ENCODE data around the gene CRHBP.
A peak's percentile ranks its signal among the peaks of the same experiment; 100 is the strongest.
"Not testable (repeated sequence)": the region's sequence is repeated elsewhere in the genome, so short reads cannot be mapped to it uniquely, and the experiment has no call there.

CRHBP gene

DNA sequence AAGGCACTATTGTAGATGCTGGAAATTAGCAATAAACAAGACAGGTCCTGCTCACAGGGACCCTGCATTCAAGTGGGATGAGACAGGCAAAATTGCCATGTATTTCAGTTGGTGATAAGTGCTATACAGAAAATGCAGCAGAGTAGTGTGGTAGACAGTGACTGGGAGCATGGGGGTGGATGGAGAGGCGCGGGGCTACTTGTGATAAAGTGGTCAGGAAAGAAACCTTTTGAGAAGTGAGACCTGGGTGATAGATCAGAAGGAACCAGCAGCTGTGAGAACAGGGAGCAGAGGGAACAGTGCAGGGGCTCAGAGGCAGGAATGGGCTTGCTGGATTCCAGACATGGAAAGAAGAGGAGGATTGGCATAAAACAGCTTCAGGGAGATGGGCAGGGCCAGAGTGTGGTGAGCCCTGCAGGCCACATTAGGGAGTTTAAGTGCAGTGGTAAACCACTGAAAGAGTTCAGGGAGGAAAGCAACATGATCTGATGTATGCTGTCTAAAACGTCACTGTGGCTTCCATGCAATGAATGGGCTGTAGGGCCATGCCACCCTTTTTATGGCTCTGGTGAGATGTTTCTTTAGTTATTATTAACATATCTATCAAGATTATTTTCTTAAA is 7.3 kb downstream of the CRHBP start:
- DNase-seq = peak; percentile 76

DNA sequence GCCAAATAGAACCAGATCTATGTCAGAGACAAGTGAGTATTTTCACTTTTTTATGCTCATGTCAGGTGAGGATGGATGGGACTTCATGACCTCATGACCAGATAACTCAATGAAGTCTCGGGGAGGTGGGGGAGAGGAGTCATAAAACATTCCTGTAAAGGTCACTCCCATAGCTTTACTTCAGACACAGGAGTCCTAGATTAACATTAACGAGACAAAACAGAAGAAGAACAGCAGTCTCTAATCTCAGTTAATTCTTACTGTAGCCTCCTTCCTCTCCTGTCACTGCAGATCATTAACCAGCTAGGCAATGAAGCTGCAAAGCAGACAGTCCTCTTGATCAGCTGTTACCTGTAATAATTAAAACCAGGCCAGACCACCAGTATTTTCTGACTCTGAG is 11.2 kb downstream of the CRHBP start:
- no peak for DNase-seq

GRCh38 chr5:76971511-76971910 is 18.7 kb downstream of the CRHBP start:
- no peak for DNase-seq

DNA sequence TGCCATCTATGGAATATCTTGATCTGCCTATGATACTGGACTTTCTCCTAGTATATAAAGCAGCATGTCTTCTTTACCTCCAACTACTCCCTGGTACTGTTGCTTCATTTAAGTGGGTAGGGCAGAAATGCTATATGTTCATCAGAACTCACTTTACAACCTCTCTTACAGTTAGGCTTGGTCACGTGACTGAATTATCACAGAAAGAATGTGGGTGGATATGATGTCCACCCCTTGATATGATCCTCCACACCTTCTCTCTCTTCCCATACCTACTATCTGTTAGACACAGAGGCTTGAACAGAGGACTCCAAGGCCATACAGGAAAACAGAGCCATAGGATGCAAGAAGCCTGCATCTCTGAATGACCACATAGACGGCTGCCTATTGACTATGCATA is 19.8 kb downstream of the CRHBP start:
- no peak for DNase-seq

DNA sequence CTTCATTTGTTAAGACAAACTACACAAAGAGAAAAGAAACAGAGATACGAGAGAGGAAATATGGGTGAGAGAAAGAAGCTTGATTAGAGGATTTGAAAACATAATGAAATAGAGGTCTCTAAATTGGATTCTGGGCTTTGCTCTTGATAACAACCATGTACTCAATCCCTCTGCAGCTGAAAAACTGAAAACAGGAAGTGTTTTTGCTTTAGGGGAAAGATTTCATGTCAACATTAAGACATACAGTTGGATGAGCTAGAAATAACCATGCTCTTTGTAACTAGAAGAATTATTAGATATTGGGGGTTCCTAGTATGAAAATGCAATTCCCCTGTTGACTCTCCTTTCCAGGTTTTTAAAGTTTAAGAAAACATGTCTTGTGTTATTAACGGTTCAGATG is 21.9 kb downstream of the CRHBP start:
- no peak for DNase-seq

GRCh38 chr5:76978869-76979268 is 26.0 kb downstream of the CRHBP start:
- DNase-seq = peak; percentile 27

DNA sequence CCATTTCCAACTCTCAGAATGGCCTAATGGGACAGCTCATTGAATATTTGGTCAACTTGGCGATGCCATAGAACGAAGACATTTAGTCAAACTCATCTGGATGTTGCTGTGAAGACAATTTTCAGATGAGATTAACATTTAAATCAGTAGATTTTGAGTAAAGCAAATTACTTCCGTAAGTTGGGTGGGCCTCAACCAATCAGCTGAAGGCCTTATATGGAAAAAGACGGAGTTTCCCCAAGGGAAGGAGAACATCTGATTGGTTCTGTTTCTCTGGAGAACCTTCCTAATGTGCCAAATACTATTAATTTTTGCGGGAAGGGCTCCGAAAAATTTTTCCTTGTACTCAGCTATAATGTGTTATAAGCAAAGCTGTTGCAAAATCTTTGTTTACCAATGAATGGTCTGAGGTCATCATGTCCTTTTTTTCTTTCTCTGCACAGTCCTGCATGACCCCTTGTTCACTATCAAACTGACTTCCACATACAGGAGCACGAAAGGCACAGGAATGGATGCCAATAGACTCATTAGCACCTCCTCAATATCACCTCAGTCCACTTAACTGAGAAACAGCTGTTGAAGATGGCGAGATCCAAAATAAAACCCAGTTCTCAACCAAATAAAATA is 27.8 kb downstream of the CRHBP start:
- no peak for DNase-seq

DNA sequence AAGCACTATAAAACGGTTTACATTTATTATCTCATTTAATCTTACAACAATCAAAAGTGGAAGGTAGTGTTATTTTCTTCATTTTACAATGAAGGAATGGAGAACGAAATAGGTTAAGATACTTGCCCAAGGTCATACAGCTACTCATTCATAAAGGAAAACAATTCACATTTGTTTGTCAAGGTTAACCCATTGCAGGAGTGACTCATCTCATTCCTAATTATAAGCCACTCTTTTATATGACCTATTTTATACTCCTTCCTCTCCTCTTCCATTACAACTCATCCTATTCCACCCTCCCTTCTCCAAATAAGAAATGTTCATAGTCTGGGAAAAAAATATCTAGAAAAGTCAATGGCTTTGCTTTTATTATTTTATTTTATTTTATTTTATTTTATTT is 29.6 kb downstream of the CRHBP start:
- no peak for DNase-seq

DNA sequence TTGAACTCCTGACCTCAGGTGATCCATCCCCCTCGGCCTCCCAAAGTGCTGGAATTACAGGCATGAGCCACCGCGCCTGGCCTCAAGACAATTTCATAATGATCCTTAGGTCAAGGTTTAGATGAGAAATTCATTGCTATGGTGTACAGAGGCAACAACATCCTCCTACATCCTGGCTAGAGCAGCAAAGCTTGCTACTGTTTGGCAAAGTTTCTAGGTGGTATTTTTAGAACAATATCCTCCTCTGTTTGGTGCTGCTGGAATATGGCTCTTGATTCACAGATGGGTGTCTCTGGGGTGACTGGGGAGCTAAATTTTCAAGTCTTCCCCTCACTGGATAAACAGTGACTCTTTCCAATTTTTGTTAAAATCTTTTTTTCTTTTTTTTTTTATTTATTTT is 30.6 kb downstream of the CRHBP start:
- DNase-seq = no peak

DNA sequence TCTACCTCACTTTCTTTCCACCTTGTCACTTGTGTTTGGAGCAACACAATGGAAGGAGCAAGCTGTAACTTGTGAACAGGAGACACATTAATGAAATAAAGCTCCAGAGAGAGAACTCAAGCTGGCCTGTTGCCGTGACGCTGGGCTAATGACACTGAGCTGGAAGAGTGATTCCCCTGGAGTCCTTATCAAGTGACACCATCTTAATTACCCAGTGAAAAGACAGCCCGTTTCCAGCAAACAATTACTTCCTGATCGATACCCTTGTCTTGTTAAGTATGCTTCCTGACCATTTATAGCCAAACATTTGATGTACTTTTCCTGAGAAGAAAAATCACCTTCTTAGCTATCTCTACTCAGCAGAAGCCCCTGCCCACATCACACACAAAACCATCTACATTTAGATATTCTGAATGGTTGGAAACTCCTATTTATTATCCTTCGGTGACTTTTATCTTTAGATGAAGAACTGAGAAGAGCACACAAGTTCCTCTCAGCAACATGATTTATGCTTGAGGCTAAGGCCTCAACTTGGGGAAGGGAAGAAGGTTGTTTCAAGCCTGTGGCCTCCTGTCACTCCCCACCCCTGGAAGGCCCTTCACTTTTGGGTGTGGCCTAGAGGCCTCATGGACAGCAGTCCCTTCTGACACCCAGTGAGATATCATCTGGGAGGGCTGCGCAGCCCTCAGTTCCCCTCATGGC is 34.1 kb downstream of the CRHBP start:
- DNase-seq = no peak

- peak; percentile 39 for DNase-seq
Observed at GRCh38 chr5:76990899-76991459, 38.1 kb downstream of the CRHBP start.

GRCh38 chr5:76993436-76993835 is 40.6 kb downstream of the CRHBP start:
- not testable (repeated sequence) for DNase-seq

- DNase-seq = no peak
Observed at GRCh38 chr5:76994337-76994736, 41.5 kb downstream of the CRHBP start.

DNA sequence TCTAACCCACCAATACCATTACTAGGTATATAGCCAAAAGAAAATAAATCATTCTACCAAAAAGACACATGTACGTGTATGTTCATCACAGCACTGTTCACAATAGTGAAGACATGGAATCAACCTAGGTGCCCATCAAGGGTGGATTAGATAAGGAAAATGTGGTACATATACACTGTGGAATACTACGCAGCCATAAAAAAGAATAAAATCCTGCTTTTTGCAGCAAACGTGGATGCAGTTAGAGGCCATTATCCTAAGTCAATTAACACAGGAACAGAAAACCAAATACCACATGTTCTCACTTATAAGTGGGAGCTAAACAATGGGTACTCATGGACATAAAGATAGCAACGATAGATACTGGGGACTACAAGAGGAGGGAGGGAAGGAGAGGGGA is 45.4 kb downstream of the CRHBP start:
- not testable (repeated sequence) for DNase-seq

GRCh38 chr5:76999451-76999850 is 46.6 kb downstream of the CRHBP start:
- peak; percentile 14 for DNase-seq

DNA sequence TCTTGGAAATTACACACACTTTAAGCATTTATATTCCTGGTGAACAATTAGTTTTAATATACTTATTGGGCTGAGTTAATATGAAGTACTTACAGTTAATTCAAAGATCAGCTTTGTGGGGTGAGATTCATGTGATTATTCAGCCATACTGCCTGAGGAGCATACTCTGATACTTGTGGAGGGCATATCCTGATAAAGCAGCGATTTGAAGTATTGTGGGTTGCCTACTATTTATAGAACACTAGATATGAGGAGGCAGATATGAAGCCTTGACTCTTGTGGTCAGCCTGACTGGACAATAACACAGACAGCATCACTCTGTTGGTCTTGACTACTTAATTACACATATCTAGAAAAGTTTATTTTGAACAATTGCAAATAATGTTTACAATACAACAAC is 50.4 kb downstream of the CRHBP start:
- DNase-seq = no peak

DNA sequence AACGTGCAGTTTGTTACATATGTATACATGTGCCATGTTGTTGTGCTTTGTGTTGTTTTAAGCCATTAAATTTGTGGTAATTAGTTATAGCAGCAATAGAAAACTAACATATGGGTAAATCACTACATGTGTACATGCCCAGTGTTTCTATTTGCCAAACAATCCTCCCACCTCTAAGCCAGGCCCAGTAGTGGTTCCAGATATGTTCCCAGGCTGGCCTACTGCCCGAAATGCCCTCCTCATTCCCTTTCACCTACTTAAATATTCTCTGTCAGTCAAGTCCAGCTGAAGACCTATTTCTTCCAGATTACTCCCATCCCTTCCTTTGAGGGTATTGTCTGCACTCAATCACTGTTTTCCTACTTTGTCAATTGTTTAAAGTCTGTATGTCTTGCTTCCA is 53.3 kb downstream of the CRHBP start:
- no peak for DNase-seq

DNA sequence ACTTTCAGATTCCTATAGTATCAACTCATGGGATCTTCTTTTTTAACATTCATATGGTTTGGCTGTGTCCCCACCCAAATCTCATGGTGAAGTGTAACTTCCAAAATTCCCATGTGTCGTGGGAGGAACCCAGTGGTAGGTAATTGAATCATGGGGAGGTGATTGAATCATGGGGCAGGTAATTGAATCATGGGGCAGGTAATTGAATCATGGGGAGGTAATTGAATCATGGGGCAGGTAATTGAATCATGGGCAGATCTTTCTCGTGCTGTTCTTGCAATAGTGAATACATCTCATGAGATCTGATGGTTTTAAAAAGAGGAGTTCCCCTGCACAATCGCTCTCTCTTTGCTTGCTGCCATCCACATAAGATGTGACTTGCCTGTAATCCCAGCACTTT is 55.6 kb downstream of the CRHBP start:
- DNase-seq = no peak

- DNase-seq = no peak
Observed at GRCh38 chr5:77010243-77010642, 57.4 kb downstream of the CRHBP start.

GRCh38 chr5:77011498-77011897 is 58.7 kb downstream of the CRHBP start:
- DNase-seq = no peak

GRCh38 chr5:77012601-77013000 is 59.8 kb downstream of the CRHBP start:
- DNase-seq = no peak

- DNase-seq = peak; percentile 83
Observed at GRCh38 chr5:77015938-77016569, 63.2 kb downstream of the CRHBP start.

DNA sequence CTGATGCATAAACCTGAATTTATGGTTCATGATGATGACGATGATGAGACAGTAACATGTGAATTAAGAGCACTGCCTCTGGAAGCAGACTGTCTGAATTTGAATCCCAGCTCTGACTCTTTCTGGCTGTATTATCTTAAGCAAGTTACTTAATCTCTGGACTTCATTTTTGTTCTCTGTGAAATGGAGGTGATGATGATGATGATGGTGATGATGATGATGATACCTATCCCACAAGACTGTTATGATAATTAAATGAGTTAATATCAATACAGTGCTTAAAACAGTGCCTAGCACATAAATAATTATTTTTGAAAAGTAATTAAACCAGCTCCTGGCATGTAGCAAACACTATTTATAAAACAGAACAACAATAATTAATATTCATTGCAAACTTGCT is 64.1 kb downstream of the CRHBP start:
- DNase-seq = no peak

GRCh38 chr5:77017668-77018067 is 64.8 kb downstream of the CRHBP start:
- DNase-seq = no peak

Data from hematopoietic multipotent progenitor cell treated with erythropoietin and hydrocortisone succinate and interleukin-3 and kit ligand, for 6 days (in vitro differentiated cells).